Adrenal gland (tissue), 12 donors: Measurements from ENCODE around the gene DLGAP3. TPM values are rescaled to one million over a fixed set of nuclear protein-coding genes. Genes with fewer than 3 reads are reported as not detected.

Experiments
- DNase-seq, 7 donors: peaks; one replicate each; pipeline ENCODE4 v3.0.0-alpha.2; 2019 to 2020
- H3K27ac ChIP-seq, 5 donors: fragments of 200-600 bp; sonication (generic) in 4 of 5; 1 replicate in 3 of 5; 2 replicates in 2 of 5; pipeline versions ENCODE4 v1.5.1 to v1.8.0; 2016 to 2020; ENCODE audit warnings: mild to moderate bottlenecking in 1 of 5
- H3K27me3 ChIP-seq: fragments of 200-600 bp; 2 replicates; pipeline ENCODE4 v1.8.0; 2021
- H3K36me3 ChIP-seq, 2 donors: fragments of 200-600 bp; replicated peaks in 1 of 2; 1 replicate in 1 of 2; 2 replicates in 1 of 2; pipeline versions ENCODE4 v1.5.1 to v1.8.0; 2018 to 2022
- H3K4me1 ChIP-seq, 2 donors: fragments of 200-600 bp; replicated peaks in 1 of 2; 1 replicate in 1 of 2; 2 replicates in 1 of 2; pipeline versions ENCODE4 v1.5.1 to v1.8.0; 2018 to 2021
- H3K4me3 ChIP-seq, 4 donors: fragments of 200-600 bp; sonication (generic) in 3 of 4; one replicate each; pipeline ENCODE4 v1.5.1; 2016 to 2018
- H3K9me3 ChIP-seq, 3 donors: fragments of 200-600 bp; sonication (generic) in 1 of 3; replicated peaks in 1 of 3; 1 replicate in 2 of 3; 2 replicates in 1 of 3; pipeline versions ENCODE4 v1.5.1 to v1.8.0; 2016 to 2021
- CTCF ChIP-seq, 6 experiments: fragments of 450-650 bp in 4 of 6; fragments of 200-600 bp in 2 of 6; sonication (generic) in 1 of 6; IDR thresholded peaks; 1 replicate in 5 of 6; 2 replicates in 1 of 6; pipeline versions ENCODE4 v1.5.1 to v1.8.0; 2016 to 2021; ENCODE audit warnings: antibody characterized with exemption in 6 of 6, mild to moderate bottlenecking in 2 of 6, moderate library complexity in 1 of 6
- POLR2A ChIP-seq, 2 donors: fragments of 450-650 bp; IDR thresholded peaks; one replicate each; pipeline ENCODE4 v1.6.1; 2017; ENCODE audit warnings: antibody characterized with exemption in 2 of 2, mild to moderate bottlenecking in 2 of 2, moderate library complexity in 1 of 2
- WGBS, 4 donors: extraction: QIAGEN DNeasy Blood & Tissue Kit in 2 of 4; methylation state at CpG; one replicate each; pipeline versions ENCODE4 v1.1.5 to v1.1.7; 2013 to 2017; 5-methylcytosine and 5-hydroxymethylcytosine counted together
- intact Hi-C, 2 donors: fragments of 100-400 bp; cut with DNase I; formaldehyde crosslinking; loops; one replicate each; pipeline versions ENCODE4 v1.14.1 to v1.15.0; 2022 to 2023
- polyA plus RNA-seq, 3 donors: library from polyadenylated mRNA; stranded (reverse); fragments of 200-250 nt in 2 of 3; fragments of 350-450 nt in 1 of 3; fragmentation: Illumina TruSeq in 1 of 3; extraction: RNeasy Lipid Tissue Mini Kit (QIAGEN cat#74804) in 1 of 3; gene quantifications; one replicate each; pipeline ENCODE4 v1.2.3, GENCODE V29; 2013 to 2014
- total RNA-seq, 9 donors: library from RNA; depleted of rRNA in 4 of 9; stranded (reverse); fragments of >200 nt in 4 of 9; fragments of 120-200 nt in 1 of 9; fragmentation: NEBNext Ultra II Directional in 1 of 9; extraction: Animal tissue kit (Norgen Biotek cat#: 25700) in 1 of 9; gene quantifications; one replicate each; pipeline versions ENCODE4 v1.1.0 to v1.2.4, GENCODE V29; 2013 to 2023
- donor health status: healthy with polysubstance abuse.
- donor health status: Bipolar disorder and iron deficiency.
- donor health status: DM: yes; HTN: yes; CAD: no.
- donor health status: DM: no; HTN: no; CAD: no.
- donor health status: DM: no; HTN: no; CAD: no.
- donor health status: DM: yes; HTN: yes; CAD: no.

DLGAP3 gene
- total and polyA plus RNA-seq, 12 donors, result 0.13 to 1.6 (median 0.47) TPM

- DNase-seq, result no peak
- no peak for TF ChIP-seq CTCF (IDR thresholded peaks at IDR 0.05)
- TF ChIP-seq POLR2A (IDR thresholded peaks at IDR 0.05), result no peak
- H3K27ac ChIP-seq, result no peak overlapping the region
- no peaks in the 10 kb centered on the region for H3K9me3 ChIP-seq
- no peak overlapping the region for H3K4me3 ChIP-seq
- H3K36me3 ChIP-seq, result no peaks in the 10 kb centered on the region
- H3K4me1 ChIP-seq, result peaks cover 0 to 6% of the 10 kb centered on the region in 2 donors
- WGBS, 4 donors, result 60 to 82% (median 76%) methylated on average over 3 of the region's 3 CpGs
- peaks cover 15% of the 10 kb centered on the region for H3K27me3 ChIP-seq
- intact Hi-C loops, result no loop called here
Observed at GRCh38 chr1:34884536-34884935, 44.9 kb downstream of the DLGAP3 start.

GRCh38 chr1:34879230-34879629, 50.2 kb downstream of the DLGAP3 start:
- Histone ChIP-seq H3K4me3 (no peak overlapping the region), H3K4me1 (no peaks in the 10 kb centered on the region), H3K27ac (no peak overlapping the region), H3K27me3 (peaks cover 3% of the 10 kb centered on the region), H3K36me3 (no peaks in the 10 kb centered on the region), H3K9me3 (no peaks in the 10 kb centered on the region)
- 82 to 85% (median 82%) methylated on average over 9 of the region's 9 CpGs for WGBS, 4 donors
- no peak for DNase-seq
- intact Hi-C loops, result no loop called here
- TF ChIP-seq POLR2A (IDR thresholded peaks at IDR 0.05) (no peak), CTCF (IDR thresholded peaks at IDR 0.05) (no peak)

- H3K4me3 ChIP-seq, result no peak overlapping the region
- TF ChIP-seq CTCF (IDR thresholded peaks at IDR 0.05), result no peak
- no peak for TF ChIP-seq POLR2A (IDR thresholded peaks at IDR 0.05)
- no peaks in the 10 kb centered on the region for H3K36me3 ChIP-seq
- peaks cover 7% of the 10 kb centered on the region for H3K27me3 ChIP-seq
- no peaks in the 10 kb centered on the region for H3K4me1 ChIP-seq
- intact Hi-C loops, result no loop called here
- H3K27ac ChIP-seq, result no peak overlapping the region
- 79 to 92% (median 87%) methylated on average over 7 of the region's 7 CpGs for WGBS, 4 donors
- no peaks in the 10 kb centered on the region for H3K9me3 ChIP-seq
- no peak for DNase-seq
Observed at GRCh38 chr1:34876406-34876805, 53.0 kb downstream of the DLGAP3 start.

GRCh38 chr1:34874296-34874952, 55.0 kb downstream of the DLGAP3 start:
- DNase-seq, result no peak
- Histone ChIP-seq H3K27ac (no peak overlapping the region), H3K27me3 (peaks cover 7% of the 10 kb centered on the region), H3K4me1 (no peaks in the 10 kb centered on the region), H3K9me3 (no peaks in the 10 kb centered on the region), H3K4me3 (no peak overlapping the region), H3K36me3 (no peaks in the 10 kb centered on the region)
- 81 to 86% (median 83%) methylated on average over 4 of the region's 4 CpGs for WGBS, 4 donors
- intact Hi-C loops, result no loop called here
- no peak for TF ChIP-seq POLR2A (IDR thresholded peaks at IDR 0.05)
- no peak for TF ChIP-seq CTCF (IDR thresholded peaks at IDR 0.05)
